HG03439 (cell line): Measurements from ENCODE around the gene PLN.

Experiments used
- ATAC-seq: cut with Tn5 transposase; IDR thresholded peaks from one replicate; pipeline ENCODE4 v1.9.1; 2021; ENCODE audit warnings: mild to moderate bottlenecking, moderate library complexity; ENCODE audit not compliant: unreplicated experiment

The PLN gene

GRCh38 chr6:118577972-118578371, 29.9 kb downstream of the PLN start:
- ATAC-seq: no peak

GRCh38 chr6:118578617-118579016, 30.5 kb downstream of the PLN start:
- no peak for ATAC-seq

- no peak for ATAC-seq
Measured at GRCh38 chr6:118579786-118580185, 31.7 kb downstream of the PLN start.

GRCh38 chr6:118580585-118581419, 32.7 kb downstream of the PLN start:
- ATAC-seq: peak; percentile 66

GRCh38 chr6:118581489-118581959, 33.4 kb downstream of the PLN start:
- no peak for ATAC-seq

- no peak for ATAC-seq
Measured at GRCh38 chr6:118584911-118585310, 36.8 kb downstream of the PLN start.

GRCh38 chr6:118586746-118587485, 38.8 kb downstream of the PLN start:
- no peak for ATAC-seq

GRCh38 chr6:118588626-118589025, 40.5 kb downstream of the PLN start:
- no peak for ATAC-seq

- no peak for ATAC-seq
Measured at GRCh38 chr6:118589186-118589585, 41.1 kb downstream of the PLN start.

- no peak for ATAC-seq
Measured at GRCh38 chr6:118589649-118590365, 41.7 kb downstream of the PLN start.

- ATAC-seq: no peak
Measured at GRCh38 chr6:118591897-118592296, 43.8 kb downstream of the PLN start.

- ATAC-seq: no peak
Measured at GRCh38 chr6:118594877-118595276, 46.8 kb downstream of the PLN start.

GRCh38 chr6:118596774-118597320, 48.8 kb downstream of the PLN start:
- ATAC-seq: no peak

- no peak for ATAC-seq
Measured at GRCh38 chr6:118597636-118598035, 49.5 kb downstream of the PLN start.

GRCh38 chr6:118598324-118598723, 50.2 kb downstream of the PLN start:
- no peak for ATAC-seq

GRCh38 chr6:118602300-118602699, 54.2 kb downstream of the PLN start:
- no peak for ATAC-seq

GRCh38 chr6:118603372-118603771, 55.3 kb downstream of the PLN start:
- no peak for ATAC-seq

GRCh38 chr6:118606268-118606667, 58.2 kb downstream of the PLN start:
- ATAC-seq: no peak

GRCh38 chr6:118606858-118607257, 58.8 kb downstream of the PLN start:
- ATAC-seq: no peak
